Stimulated activated naive CD8-positive, alpha-beta T cell treated with anti-CD3 and anti-CD28 coated beads, Interleukin-15, amount 100 ng/mL, for 72 hours (primary cell): ENCODE results near the gene CENPK.
A peak's percentile ranks its signal among the peaks of the same experiment; 100 is the strongest.
"Not testable (repeated sequence)": the region's sequence is repeated elsewhere in the genome, so short reads cannot be mapped to it uniquely, and the experiment has no call there.

Experiments
- ATAC-seq: fragments of 150-1000 bp; cut with Tn5 transposase; 2 replicates; pipeline ENCODE4 v1.10.0; 2021; ENCODE audit warnings: mild to moderate bottlenecking, moderate library complexity
- DNase-seq, 2 donors: peaks; one replicate each; pipeline ENCODE4 v3.0.0; 2021 to 2022
- H3K27ac Mint-ChIP-seq, 2 donors: one replicate each; pipeline ENCODE4 v1.8.0; 2022; ENCODE audit warnings: mild to moderate bottlenecking in 2 of 2, mixed read lengths in 2 of 2, moderate library complexity in 2 of 2
- H3K27me3 Mint-ChIP-seq: one replicate; pipeline ENCODE4 v1.8.0; 2022; ENCODE audit warnings: mixed read lengths
- H3K4me1 Mint-ChIP-seq: one replicate; pipeline ENCODE4 v1.8.0; 2022; ENCODE audit warnings: mild to moderate bottlenecking, mixed read lengths
- H3K4me3 Mint-ChIP-seq, 2 donors: one replicate each; pipeline ENCODE4 v1.8.0; 2022; ENCODE audit warnings: mild to moderate bottlenecking in 2 of 2, mixed read lengths in 2 of 2, moderate library complexity in 1 of 2
- H3K9me3 Mint-ChIP-seq, 2 donors: one replicate each; pipeline ENCODE4 v1.8.0; 2022; ENCODE audit warnings: mixed read lengths in 2 of 2

CENPK gene, protein sequence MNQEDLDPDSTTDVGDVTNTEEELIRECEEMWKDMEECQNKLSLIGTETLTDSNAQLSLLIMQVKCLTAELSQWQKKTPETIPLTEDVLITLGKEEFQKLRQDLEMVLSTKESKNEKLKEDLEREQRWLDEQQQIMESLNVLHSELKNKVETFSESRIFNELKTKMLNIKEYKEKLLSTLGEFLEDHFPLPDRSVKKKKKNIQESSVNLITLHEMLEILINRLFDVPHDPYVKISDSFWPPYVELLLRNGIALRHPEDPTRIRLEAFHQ

GRCh38 chr5:65562731-65563701 lies at the start of gene CENPK, which contains the start of gene PPWD1:
Gene CENPK, minus strand, starts transcription at chr5:65563168. Its CDS starts 8,261 bp downstream, at chr5:65554907.
Gene PPWD1, plus strand, starts transcription at chr5:65563296. Its CDS starts 15 bp downstream, at chr5:65563311.
- ATAC-seq (peak; percentile 99), DNase-seq (peak; percentile 92 to 97)
- Mint-ChIP-seq H3K9me3 (no peaks in the 10 kb centered on the region), H3K4me1 (peaks cover 49% of the 10 kb centered on the region), H3K4me3 (peak within 1 kb of the TSS; percentile 96), H3K27ac (peak within 1 kb of the TSS; percentile 99), H3K27me3 (no peaks in the 10 kb centered on the region)

GRCh38 chr5:65612298-65612907 lies 49.4 kb upstream of the CENPK start:
- H3K4me3 Mint-ChIP-seq, result no peak overlapping the region
- no peak for ATAC-seq
- H3K4me1 Mint-ChIP-seq, result no peaks in the 10 kb centered on the region
- no peaks in the 10 kb centered on the region for H3K9me3 Mint-ChIP-seq
- H3K27me3 Mint-ChIP-seq, result no peaks in the 10 kb centered on the region
- no peak overlapping the region for H3K27ac Mint-ChIP-seq
- no peak for DNase-seq

GRCh38 chr5:65611524-65611923 lies 48.6 kb upstream of the CENPK start:
- Mint-ChIP-seq H3K27me3 (no peaks in the 10 kb centered on the region), H3K27ac (no peak overlapping the region), H3K4me3 (no peak overlapping the region), H3K9me3 (no peaks in the 10 kb centered on the region), H3K4me1 (no peaks in the 10 kb centered on the region)
- no peak for DNase-seq
- ATAC-seq, result no peak

DNA sequence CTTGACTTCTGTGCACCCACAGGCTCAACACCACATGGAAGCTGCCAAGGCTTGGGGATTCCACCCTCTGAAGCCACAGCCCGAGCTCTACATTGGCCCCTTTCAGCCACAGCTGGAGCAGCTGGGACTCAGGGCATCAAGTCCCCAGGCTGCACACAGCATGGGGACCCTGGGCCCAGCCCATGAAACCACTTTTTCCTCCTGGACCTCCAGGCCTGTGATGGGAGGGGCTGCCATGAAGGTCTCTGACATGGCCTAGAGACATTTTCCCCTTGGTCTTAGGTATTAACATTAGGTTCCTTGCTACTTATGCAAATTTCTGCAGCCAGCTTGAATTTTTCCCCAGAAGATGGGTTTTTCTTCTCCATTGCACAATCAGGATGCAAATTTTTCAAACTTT lies 38.8 kb upstream of the CENPK start:
- not testable (repeated sequence) for H3K27ac Mint-ChIP-seq, H3K4me1 Mint-ChIP-seq, DNase-seq, H3K27me3 Mint-ChIP-seq, ATAC-seq, H3K4me3 Mint-ChIP-seq
- peaks cover 15 to 27% of the 10 kb centered on the region in 2 donors for H3K9me3 Mint-ChIP-seq

GRCh38 chr5:65588694-65589093 lies 25.7 kb upstream of the CENPK start:
- H3K4me3 Mint-ChIP-seq, result no peak overlapping the region
- no peak for DNase-seq
- no peaks in the 10 kb centered on the region for H3K4me1 Mint-ChIP-seq
- H3K27me3 Mint-ChIP-seq, result no peaks in the 10 kb centered on the region
- no peak overlapping the region for H3K27ac Mint-ChIP-seq
- H3K9me3 Mint-ChIP-seq, result no peaks in the 10 kb centered on the region
- no peak for ATAC-seq

- no peak for DNase-seq
- Mint-ChIP-seq H3K27ac (peak overlapping the region; percentile 22 to 27), H3K4me3 (no peak overlapping the region), H3K4me1 (peaks cover 13% of the 10 kb centered on the region), H3K27me3 (no peaks in the 10 kb centered on the region), H3K9me3 (no peaks in the 10 kb centered on the region)
- no peak for ATAC-seq
Measured at GRCh38 chr5:65577141-65577540, 14.2 kb upstream of the CENPK start.

- Mint-ChIP-seq H3K27ac (no peak overlapping the region), H3K4me3 (no peak overlapping the region), H3K9me3 (no peaks in the 10 kb centered on the region), H3K4me1 (peaks cover 25% of the 10 kb centered on the region), H3K27me3 (no peaks in the 10 kb centered on the region)
- DNase-seq, result no peak
- ATAC-seq, result no peak
Measured at GRCh38 chr5:65570598-65571226, 7.7 kb upstream of the CENPK start.

GRCh38 chr5:65566505-65566904 lies 3.5 kb upstream of the CENPK start:
- H3K27ac Mint-ChIP-seq, result no peak overlapping the region
- H3K9me3 Mint-ChIP-seq, result no peaks in the 10 kb centered on the region
- H3K4me1 Mint-ChIP-seq, result peaks cover 41% of the 10 kb centered on the region
- no peak overlapping the region for H3K4me3 Mint-ChIP-seq
- H3K27me3 Mint-ChIP-seq, result no peaks in the 10 kb centered on the region
- ATAC-seq, result no peak
- no peak for DNase-seq

DNA sequence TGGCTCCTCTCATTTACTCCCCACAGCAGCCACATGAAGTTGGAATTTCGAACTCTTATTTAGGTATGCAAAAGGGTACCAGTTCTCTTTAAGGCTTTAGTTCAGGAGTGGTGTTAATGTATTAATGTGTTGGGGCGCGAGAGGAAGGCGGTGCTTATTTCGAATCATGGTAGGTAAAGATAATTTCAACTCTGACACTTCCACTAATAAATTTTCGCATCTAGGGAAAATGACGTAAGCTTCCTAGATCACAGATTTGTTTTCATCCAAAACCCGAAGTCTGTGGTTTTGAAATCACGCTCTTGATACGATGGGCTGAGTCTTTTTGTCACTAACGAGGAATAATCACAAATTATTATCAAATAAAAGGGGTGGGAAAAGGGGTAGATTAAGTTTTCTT lies 809 bp upstream of the CENPK start:
- ATAC-seq, result no peak
- H3K27ac Mint-ChIP-seq, result peak overlapping the region; percentile 99
- H3K9me3 Mint-ChIP-seq, result no peaks in the 10 kb centered on the region
- no peak for DNase-seq
- peak overlapping the region; percentile 96 for H3K4me3 Mint-ChIP-seq
- no peaks in the 10 kb centered on the region for H3K27me3 Mint-ChIP-seq
- peaks cover 47% of the 10 kb centered on the region for H3K4me1 Mint-ChIP-seq

GRCh38 chr5:65556718-65557117 lies 6.2 kb downstream of the CENPK start:
- DNase-seq (no peak), ATAC-seq (no peak)
- no peaks in the 10 kb centered on the region for H3K9me3 Mint-ChIP-seq
- H3K27me3 Mint-ChIP-seq, result no peaks in the 10 kb centered on the region
- H3K27ac Mint-ChIP-seq, result no peak overlapping the region
- H3K4me1 Mint-ChIP-seq, result peaks cover 43% of the 10 kb centered on the region
- H3K4me3 Mint-ChIP-seq, result no peak overlapping the region

- no peak for ATAC-seq
- Mint-ChIP-seq H3K27ac (no peak overlapping the region), H3K4me1 (peaks cover 43% of the 10 kb centered on the region), H3K4me3 (no peak overlapping the region), H3K27me3 (no peaks in the 10 kb centered on the region), H3K9me3 (no peaks in the 10 kb centered on the region)
- no peak for DNase-seq
Measured at GRCh38 chr5:65556181-65556580, 6.8 kb downstream of the CENPK start.

- H3K9me3 Mint-ChIP-seq, result no peaks in the 10 kb centered on the region
- H3K27ac Mint-ChIP-seq, result no peak overlapping the region
- ATAC-seq (no peak), DNase-seq (no peak)
- H3K27me3 Mint-ChIP-seq, result no peaks in the 10 kb centered on the region
- peaks cover 42% of the 10 kb centered on the region for H3K4me1 Mint-ChIP-seq
- no peak overlapping the region for H3K4me3 Mint-ChIP-seq
Measured at GRCh38 chr5:65555287-65555686, 7.7 kb downstream of the CENPK start.

- no peak overlapping the region for H3K4me3 Mint-ChIP-seq
- ATAC-seq (no peak), DNase-seq (no peak)
- H3K4me1 Mint-ChIP-seq, result peaks cover 37% of the 10 kb centered on the region
- no peak overlapping the region for H3K27ac Mint-ChIP-seq
- no peaks in the 10 kb centered on the region for H3K9me3 Mint-ChIP-seq
- no peaks in the 10 kb centered on the region for H3K27me3 Mint-ChIP-seq
Measured at GRCh38 chr5:65553941-65554340, 9.0 kb downstream of the CENPK start.

- Mint-ChIP-seq H3K27ac (no peak overlapping the region), H3K4me3 (no peak overlapping the region), H3K27me3 (no peaks in the 10 kb centered on the region), H3K9me3 (no peaks in the 10 kb centered on the region), H3K4me1 (peaks cover under 1% of the 10 kb centered on the region)
- ATAC-seq (no peak), DNase-seq (no peak)
Measured at GRCh38 chr5:65548281-65548680, 14.7 kb downstream of the CENPK start.

DNA sequence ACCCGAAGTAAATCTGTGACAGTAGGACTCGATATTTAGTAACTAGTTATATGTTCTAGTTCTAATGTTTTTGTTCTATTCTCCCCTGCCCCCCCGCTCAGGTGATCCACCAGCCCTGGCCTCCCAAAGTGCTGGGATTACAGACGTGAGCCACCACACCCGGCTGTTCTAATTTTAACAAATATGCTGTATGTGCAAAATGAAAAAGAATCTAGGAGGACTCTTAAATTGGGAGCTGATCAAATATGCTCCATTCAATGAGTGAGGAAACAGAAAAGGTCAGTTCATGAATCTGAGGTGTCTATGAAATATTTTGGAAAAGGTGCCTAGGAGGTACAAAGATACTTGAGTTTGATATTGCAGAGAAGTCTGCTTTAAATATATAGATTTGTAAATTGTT lies 16.8 kb downstream of the CENPK start:
- H3K9me3 Mint-ChIP-seq, result no peaks in the 10 kb centered on the region
- no peak for DNase-seq
- ATAC-seq, result no peak

More for the DNA sequence above, 16.8 kb downstream of the CENPK start:
- Mint-ChIP-seq H3K27ac (no peak overlapping the region), H3K4me3 (no peak overlapping the region), H3K4me1 (no peaks in the 10 kb centered on the region), H3K27me3 (no peaks in the 10 kb centered on the region)
